Tibial nerve (tissue), 3 donors: ENCODE measurements around the gene FOLR1.

Source experiments
- POLR2A ChIP-seq, 2 donors: fragments of 450-650 bp; IDR thresholded peaks; one replicate each; pipeline ENCODE4 v1.6.1; 2017; ENCODE audit warnings: antibody characterized with exemption in 2 of 2, mild to moderate bottlenecking in 2 of 2, moderate library complexity in 2 of 2
- TF ChIP-seq, protein P1 (sequence below), 5 experiments: fragments of 200-600 bp in 3 of 5; fragments of 450-650 bp in 2 of 5; sonication (generic) in 3 of 5; IDR thresholded peaks; one replicate each; pipeline ENCODE4 v1.5.1; 2016 to 2019; ENCODE audit warnings: antibody characterized with exemption in 5 of 5, mild to moderate bottlenecking in 3 of 5, moderate library complexity in 2 of 5

DNA sequence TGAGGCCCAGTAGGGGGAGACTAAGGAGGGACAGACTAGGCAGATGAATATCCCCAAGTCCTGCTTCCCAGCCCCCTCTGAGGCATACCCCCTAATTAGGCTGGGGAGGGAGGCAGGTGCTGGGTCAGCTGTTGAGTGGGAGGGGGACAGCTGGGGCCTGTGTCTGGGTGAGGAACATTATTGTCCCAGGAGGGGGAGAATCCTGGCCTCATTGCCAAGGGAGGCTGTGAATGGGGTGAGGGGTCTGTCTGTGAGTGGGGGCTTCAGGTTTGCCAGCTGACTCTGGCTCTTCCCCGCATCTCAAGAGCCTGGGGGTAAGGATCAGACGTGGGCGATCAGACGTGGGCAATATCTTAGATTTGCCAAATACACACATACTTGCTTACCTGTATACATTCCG lies 34.8 kb downstream of the FOLR1 start:
- TF ChIP-seq, protein P1, sequence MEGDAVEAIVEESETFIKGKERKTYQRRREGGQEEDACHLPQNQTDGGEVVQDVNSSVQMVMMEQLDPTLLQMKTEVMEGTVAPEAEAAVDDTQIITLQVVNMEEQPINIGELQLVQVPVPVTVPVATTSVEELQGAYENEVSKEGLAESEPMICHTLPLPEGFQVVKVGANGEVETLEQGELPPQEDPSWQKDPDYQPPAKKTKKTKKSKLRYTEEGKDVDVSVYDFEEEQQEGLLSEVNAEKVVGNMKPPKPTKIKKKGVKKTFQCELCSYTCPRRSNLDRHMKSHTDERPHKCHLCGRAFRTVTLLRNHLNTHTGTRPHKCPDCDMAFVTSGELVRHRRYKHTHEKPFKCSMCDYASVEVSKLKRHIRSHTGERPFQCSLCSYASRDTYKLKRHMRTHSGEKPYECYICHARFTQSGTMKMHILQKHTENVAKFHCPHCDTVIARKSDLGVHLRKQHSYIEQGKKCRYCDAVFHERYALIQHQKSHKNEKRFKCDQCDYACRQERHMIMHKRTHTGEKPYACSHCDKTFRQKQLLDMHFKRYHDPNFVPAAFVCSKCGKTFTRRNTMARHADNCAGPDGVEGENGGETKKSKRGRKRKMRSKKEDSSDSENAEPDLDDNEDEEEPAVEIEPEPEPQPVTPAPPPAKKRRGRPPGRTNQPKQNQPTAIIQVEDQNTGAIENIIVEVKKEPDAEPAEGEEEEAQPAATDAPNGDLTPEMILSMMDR (IDR thresholded peaks at IDR 0.05): no peak
- TF ChIP-seq POLR2A (IDR thresholded peaks at IDR 0.05): no peak
